Measurements from ENCODE around the gene TNFAIP8L2.

DNA sequence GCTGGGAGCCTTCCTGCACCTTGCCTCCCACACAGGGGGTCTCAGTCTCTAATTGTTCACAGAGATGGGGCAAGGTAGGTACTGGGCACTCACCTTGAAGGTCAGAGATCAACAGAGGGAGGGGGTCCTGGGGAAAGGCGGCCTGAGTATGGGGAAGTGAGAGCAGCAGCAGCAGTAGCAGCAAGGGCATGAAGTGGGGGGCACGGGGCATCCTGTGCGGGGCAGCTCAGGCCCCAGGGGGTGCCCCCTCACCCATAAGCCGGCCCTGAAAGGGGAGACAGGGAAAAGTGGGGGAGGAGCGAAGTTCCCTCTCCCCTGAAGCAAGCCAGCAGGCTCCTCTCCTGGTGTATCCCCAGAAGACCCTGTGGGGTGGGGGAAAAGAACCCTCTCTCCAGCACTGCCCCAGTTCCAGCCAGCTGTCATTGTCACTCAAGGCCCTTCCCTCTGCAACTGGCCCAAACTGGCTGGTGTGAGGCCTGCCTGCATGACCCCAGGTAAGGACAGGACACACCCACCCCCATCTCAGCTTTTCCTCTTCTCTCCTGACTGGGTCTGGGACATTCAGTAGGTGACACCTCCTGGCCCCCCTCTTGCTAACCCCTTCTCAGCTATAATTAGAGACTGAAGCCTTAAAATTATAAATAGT is 13.9 kb upstream of the TNFAIP8L2 start:
- no peak for TF ChIP-seq POLR2AphosphoS5 (IDR thresholded peaks at IDR 0.05)
- no peak for TF ChIP-seq EP300 (IDR thresholded peaks at IDR 0.05)

All from stomach (tissue), 4 donors.